Stimulated activated CD4-positive, alpha-beta T cell treated with anti-CD3 and anti-CD28 coated beads, Interleukin-12 subunit alpha, Interleukin-12 subunit beta, amount 100 ng/mL, for 4 hours (primary cell): Measurements from ENCODE around the gene IGFL1.
"Not testable (repeated sequence)": the region's sequence is repeated elsewhere in the genome, so short reads cannot be mapped to it uniquely, and the experiment has no call there.

Experiments
- DNase-seq: peaks from one replicate; pipeline ENCODE4 v3.0.0-alpha.2; 2020

Gene IGFL1

DNA sequence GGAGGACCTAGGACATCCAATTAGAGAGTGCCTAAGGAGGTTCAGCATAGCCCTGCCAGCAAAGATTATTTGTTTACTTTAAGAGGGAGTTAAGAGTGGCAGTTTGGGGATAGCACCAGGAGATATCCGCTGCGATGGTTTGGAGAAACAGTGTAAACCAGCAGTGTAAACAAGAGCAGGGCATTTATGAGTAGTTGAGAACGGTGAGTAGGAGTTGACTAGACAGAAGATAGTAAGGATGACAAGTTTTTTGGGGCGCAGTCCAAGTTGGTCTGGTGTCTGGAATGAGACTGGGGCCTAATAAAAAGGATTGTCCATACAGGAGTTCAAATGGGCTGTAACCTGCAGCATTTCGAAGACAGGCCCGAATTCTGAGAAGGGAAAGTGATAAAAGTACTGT lies 44.4 kb downstream of the IGFL1 start:
- DNase-seq: not testable (repeated sequence)

GRCh38 chr19:46279177-46279576 lies 49.6 kb downstream of the IGFL1 start:
- no peak for DNase-seq
